Left colon (tissue), 2 donors: ENCODE results near the gene PLA2G1B. TPM values are rescaled to one million over a fixed set of nuclear protein-coding genes. Genes with fewer than 3 reads are reported as not detected.

Experiments used
- ATAC-seq: fragments of 200-7000 bp; cut with Tn5 transposase; one replicate; pipeline ENCODE4 v1.9.1; 2020; ENCODE audit warnings: mild to moderate bottlenecking, moderate library complexity
- DNase-seq, 2 donors: peaks; one replicate each; pipeline ENCODE4 v3.0.0-alpha.2; 2020
- intact Hi-C, 2 donors: fragments of 100-400 bp; cut with DNase I in 1 of 2; cut with micrococcal nuclease in 1 of 2; formaldehyde crosslinking; loops; one replicate each; pipeline versions ENCODE4 v1.11.2 to v1.14.0; 2022; cut with DNase I, micrococcal nuclease
- total RNA-seq, 2 donors: library from RNA; stranded (reverse); fragmentation: NEBNext Ultra II Directional; extraction: Animal tissue kit (Norgen Biotek cat#: 25700); gene quantifications; one replicate each; pipeline ENCODE4 v1.2.1, GENCODE V29; 2021
- donor health status: DM: no; HTN: no; CAD: no.
- donor health status: DM: yes; HTN: yes; CAD: no.

The PLA2G1B gene
- total RNA-seq, 2 donors from 2014 or later = not detected

DNA sequence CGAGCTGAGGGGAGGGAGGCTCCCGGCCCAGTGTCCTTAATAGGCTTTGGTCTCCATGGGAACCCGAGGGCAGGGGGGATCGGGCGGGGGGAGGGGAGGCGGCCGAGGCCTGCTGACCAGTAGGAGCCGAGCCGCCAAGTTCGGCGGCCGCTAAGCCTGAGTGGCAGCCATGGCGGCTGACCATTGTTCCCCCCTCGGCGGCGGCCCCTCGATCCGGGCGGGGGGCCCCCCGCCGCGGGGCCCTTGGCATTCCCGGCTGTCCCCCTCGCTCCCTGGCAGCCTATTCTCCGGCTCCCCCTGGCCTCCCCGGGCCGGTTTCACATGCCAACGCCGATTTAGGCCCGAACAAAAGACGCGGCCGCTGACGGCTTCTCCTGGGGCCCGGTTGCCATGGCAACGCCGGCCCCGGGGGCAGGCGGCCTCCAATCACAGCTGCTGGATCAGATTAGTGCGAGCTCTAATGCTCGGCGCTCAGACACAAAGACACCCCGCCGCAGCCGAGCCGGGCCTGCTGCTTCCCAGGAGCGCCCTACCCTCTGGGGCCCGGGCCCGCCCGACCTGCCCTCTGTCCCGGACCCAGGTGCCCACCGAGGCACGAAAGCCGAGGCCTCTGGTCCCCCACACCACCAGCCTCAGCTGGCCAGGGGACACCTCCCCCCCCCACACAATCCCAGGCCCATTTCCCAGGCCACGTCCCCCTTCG lies 34.1 kb upstream of the PLA2G1B start:
- intact Hi-C loops = no loop called here
- ATAC-seq (no peak), DNase-seq (no peak)

DNA sequence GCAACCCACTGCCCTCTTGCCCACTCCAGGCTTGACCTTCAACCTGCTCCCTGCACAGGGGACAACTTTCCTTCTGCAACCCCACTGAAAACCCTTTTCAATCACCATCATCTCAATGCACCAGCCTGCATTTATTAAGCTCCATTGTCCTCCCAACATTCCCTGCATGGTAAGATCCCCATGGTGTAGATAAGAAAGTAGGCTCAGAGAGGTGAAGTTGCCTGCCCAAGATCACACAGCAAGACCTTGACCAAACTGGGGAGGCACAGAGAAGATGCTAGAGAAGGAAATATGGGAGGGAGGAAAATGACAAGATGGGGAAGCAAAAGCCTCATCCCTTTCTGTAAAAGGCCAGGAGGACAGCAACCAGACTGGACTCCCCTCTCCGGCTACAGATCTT lies 31.5 kb upstream of the PLA2G1B start:
- DNase-seq (no peak), ATAC-seq (no peak)
- intact Hi-C loops = loop anchor here (10.0 kb wide), 1 partner anchor 66 kb away; no protein-coding TSS in a partner anchor

DNA sequence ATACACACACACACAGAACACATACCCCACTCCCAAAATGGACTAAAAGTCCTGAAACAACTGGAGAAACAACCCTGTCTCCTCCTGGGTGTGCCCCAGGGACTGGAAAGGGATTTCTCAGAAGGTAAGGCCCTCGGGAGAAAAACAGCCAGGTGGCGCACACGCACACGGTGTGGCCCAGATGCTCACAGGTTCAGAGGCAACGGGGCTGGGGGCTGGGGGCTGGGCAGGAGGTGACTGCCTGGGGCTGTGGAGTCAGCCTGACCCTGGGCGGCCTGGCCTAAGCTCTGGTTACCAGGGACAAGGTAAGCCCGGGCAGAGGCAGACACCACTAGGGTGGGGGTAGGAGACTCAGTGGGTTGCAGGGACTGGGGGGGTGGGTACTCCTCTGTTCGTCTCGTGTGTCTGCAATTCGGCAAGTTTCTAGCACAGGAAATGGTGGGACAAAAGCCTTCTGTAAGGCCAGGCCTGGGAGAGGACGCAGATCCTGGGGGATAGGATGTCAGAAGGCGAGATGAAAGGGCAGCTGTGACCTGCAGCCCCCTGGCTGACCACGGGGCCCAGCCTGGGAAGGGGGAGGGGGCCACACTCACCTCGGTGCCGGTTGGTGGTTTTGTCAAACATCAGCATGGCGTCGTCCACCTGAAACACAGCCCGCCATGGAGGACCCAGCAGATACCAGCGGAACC lies 31.0 kb upstream of the PLA2G1B start:
- intact Hi-C loops = loop anchor here (10.0 kb wide), 1 partner anchor 66 kb away; no protein-coding TSS in a partner anchor
- ATAC-seq (no peak), DNase-seq (no peak)

DNA sequence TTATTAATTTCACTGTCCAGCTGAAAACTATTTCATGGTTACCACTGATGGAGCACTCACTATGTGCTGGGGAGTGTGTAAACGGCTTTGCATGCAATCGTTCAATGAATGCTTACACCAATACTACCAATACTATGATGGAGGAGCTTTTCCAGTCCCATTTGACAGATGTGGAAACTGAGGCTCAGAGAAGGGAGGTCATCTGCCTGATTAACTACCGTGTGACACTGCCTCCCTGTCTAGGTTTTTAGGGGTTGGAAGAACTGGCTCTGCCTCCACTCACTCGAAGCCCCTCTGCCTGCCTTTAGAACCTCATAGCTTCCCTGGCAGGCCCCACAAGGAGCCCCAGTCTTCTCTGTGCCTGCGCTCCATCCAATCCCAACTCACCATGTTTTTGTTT lies 29.5 kb upstream of the PLA2G1B start:
- DNase-seq (no peak), ATAC-seq (no peak)
- intact Hi-C loops = loop anchor here (10.0 kb wide), 1 partner anchor 68 kb away; no protein-coding TSS in a partner anchor

DNA sequence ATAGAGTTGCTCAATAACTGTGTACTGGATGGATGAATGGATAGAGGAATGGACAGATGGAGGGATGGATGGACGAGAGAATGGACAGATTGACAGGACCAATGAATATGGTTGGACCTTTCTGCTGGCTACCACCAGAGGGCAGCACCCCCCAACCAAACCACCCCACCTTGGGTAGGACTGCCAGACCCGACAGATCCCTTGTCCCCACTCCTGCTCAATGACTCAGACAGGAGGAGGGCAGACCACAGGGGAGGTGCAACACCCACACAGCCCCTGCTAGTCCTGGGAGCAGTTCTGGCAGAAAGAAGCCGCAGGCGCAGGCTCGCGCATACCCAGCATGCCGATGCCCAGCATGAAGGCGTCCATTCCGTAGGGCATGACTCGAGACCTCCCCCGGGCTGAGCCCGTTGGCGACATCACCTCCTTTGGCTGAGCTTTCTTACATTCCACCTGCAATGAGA lies 29.0 kb upstream of the PLA2G1B start:
- peak; percentile 52 to 75 for DNase-seq
- intact Hi-C loops = loop anchor here (10.0 kb wide), 1 partner anchor 68 kb away; no protein-coding TSS in a partner anchor
- ATAC-seq = peak; percentile 89

DNA sequence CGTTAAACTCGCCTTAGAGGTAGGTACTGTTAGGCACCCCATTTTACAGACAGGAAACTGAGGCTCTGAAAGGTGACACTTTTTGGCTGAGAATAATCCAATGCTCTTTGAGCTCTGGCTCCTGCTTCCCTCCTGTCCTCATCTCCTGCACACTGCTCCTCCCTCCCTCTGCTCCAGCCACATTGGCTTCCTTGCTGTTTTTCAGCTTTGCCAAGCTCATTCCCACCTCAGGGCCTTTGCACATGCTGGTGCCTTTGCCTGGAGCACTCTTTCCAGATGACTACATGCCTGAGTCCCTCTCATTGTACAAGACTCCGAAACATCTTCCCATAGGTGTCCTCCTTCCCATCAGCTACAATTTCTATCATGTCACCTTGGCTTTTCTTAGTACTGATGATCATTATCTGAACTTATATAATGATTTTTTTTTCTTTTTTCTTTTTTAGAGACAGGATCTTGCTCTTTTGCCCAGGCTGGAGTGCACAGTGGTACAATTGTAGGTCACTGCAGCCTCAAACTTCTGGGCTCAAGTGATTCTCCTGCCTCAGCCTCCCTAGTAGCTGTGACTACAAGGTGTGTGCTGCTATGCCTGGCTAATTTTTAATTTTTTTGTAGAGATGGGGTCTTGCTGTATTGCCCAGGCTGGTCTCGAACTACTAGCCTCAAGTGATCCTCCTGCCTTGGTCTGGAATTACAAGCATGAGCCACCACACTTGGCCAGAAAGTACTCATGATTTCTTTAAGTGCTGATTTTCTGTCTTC lies 26.2 kb upstream of the PLA2G1B start:
- ATAC-seq = no peak
- intact Hi-C loops = loop anchor here (10.0 kb wide), 1 partner anchor 71 kb away; no protein-coding TSS in a partner anchor
- no peak for DNase-seq

- intact Hi-C loops = loop anchor here (10.0 kb wide), 1 partner anchor 72 kb away; no protein-coding TSS in a partner anchor
- no peak for ATAC-seq
- no peak for DNase-seq
Observed at GRCh38 chr12:120353136-120353535, 25.6 kb upstream of the PLA2G1B start.

DNA sequence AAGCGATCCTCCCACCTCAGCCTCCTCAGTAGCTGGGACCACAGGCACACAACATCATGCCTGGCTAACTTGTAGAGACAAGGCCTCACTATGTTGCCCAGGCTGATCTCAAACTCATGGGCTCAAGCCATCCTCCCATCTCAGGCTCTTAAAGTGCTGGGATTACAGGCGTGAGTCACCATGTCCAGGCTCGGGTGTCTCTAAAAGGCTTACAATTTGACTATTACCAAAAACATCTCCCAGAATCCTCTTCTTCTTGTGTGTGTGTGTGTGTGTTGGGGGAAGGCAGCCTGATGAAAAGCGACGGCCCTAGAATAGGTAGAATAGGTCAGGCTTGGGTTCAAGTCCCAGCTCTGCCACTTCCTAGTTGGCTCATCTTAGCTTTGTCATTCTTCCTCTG lies 24.5 kb upstream of the PLA2G1B start:
- intact Hi-C loops = loop anchor here (10.0 kb wide), 1 partner anchor 73 kb away; no protein-coding TSS in a partner anchor
- DNase-seq = no peak
- ATAC-seq = no peak

- intact Hi-C loops = loop anchor here (10.0 kb wide), 1 partner anchor 74 kb away; no protein-coding TSS in a partner anchor
- DNase-seq (peak in 1 of 2 donors; percentile 47), ATAC-seq (peak; percentile 88)
Observed at GRCh38 chr12:120350576-120351350, 23.2 kb upstream of the PLA2G1B start.

- no peak for DNase-seq
- no peak for ATAC-seq
- intact Hi-C loops = no loop called here
Observed at GRCh38 chr12:120347766-120348165, 20.2 kb upstream of the PLA2G1B start.

- ATAC-seq (no peak), DNase-seq (no peak)
- intact Hi-C loops = no loop called here
Observed at GRCh38 chr12:120346681-120347080, 19.1 kb upstream of the PLA2G1B start.

- DNase-seq = no peak
- ATAC-seq = no peak
- intact Hi-C loops = no loop called here
Observed at GRCh38 chr12:120346031-120346430, 18.5 kb upstream of the PLA2G1B start.

DNA sequence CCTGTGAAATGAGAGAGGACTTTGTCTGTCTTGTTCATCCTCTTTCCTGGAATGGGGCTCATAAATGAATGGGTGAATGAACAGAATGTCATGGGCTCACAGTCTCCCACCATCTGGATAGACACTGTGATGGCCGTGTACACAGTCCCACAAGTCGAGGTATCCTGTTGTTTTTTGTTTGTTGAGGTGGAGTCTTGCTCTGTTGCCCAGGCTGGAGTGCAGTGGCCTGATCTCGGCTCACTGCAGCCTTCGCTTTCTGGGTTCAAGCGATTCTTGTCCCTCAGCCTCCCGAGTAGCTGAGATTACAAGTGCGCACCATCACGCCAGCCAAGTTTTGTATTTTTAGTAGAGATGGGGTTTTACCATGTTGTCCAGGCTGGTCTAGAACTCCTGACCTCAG lies 16.1 kb upstream of the PLA2G1B start:
- intact Hi-C loops = no loop called here
- ATAC-seq = no peak
- DNase-seq = no peak

- DNase-seq (no peak), ATAC-seq (no peak)
- intact Hi-C loops = no loop called here
Observed at GRCh38 chr12:120343039-120343537, 15.5 kb upstream of the PLA2G1B start.

DNA sequence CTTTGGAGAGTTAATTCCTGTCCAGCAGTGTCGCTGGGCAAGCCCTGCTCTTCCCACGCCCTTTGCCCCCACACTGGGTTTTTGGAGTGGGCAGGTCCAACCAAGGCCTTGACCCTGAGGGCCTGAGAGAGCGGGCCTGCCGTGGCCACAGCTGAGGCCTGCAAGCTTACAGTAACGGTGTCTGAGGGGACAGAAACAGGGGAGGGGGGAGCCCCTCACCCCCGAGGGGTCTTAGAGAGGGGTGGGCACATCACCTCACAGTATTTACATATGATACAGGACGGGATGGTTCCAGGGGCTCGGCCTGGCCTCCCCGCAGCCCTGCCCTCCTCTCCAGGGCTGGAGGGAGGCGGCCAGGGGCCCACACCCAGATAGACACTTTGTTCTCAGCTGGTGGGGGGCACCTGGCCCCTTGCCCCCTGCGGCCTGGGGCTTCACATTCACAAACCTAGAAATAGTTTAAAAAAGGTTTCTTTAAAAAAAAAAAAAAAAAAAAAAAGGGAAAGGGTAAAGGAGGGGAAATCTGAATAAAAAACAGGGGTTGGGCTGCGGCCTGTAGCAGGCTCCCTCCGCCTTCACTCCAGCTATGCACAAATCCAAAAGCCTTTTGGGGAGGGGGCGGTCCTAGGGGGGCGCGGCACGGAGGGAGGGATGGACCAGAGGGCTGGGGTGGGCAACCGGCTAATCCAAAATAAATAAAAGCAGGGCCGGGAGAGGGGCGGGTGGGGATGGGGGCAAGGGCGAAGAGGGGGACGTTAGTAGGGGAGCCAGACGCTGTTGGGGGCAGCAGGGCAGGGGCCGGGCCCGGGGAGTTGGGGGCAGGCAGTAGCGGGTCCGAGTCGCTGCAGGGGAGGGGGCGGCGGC lies 14.8 kb upstream of the PLA2G1B start:
- DNase-seq (no peak), ATAC-seq (no peak)
- intact Hi-C loops = no loop called here

DNA sequence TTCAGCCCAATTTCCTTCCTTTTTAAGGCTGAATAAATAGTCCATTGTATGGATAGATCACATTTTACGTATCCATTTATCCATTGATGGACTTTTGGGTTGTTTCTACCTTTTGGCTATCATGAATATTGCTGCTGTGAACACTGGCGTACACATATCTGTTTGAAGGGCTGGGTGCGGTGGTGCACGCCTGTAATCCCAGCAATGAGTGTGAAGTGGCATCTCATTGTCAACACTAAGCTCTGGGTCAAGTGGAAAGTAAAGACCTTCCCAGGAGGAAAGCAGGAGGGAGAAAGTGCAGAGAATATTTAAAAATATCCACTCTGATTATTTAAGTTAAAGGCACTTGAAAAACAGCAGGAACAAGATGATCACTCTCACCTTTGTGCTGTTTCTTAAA lies 11.7 kb upstream of the PLA2G1B start:
- intact Hi-C loops = no loop called here
- ATAC-seq = no peak
- DNase-seq = no peak

GRCh38 chr12:120337730-120338129 lies 10.2 kb upstream of the PLA2G1B start:
- DNase-seq (no peak), ATAC-seq (no peak)
- intact Hi-C loops = no loop called here
